Measurements from ENCODE around the gene TP53RK.

DNA sequence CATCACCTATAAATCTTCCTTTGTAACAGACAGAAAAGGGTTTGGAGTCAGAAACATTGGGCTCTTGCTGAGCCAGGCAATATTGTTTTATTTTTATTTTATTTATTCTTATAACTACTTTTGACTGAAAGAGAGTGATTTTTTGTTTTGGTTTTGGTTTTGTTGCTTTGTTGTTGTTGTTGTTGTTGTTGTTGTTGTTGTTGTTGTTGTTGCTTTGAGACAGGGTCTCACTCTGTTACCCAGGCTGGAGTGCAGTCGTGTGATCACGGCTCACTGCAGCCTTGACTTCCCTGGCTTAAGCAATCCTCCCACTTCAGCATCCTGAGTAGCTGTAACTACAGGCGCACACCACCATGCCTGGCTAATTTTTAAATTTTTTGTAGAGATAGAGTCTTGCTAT lies 22.9 kb downstream of the TP53RK start:
- TF ChIP-seq, protein P1, sequence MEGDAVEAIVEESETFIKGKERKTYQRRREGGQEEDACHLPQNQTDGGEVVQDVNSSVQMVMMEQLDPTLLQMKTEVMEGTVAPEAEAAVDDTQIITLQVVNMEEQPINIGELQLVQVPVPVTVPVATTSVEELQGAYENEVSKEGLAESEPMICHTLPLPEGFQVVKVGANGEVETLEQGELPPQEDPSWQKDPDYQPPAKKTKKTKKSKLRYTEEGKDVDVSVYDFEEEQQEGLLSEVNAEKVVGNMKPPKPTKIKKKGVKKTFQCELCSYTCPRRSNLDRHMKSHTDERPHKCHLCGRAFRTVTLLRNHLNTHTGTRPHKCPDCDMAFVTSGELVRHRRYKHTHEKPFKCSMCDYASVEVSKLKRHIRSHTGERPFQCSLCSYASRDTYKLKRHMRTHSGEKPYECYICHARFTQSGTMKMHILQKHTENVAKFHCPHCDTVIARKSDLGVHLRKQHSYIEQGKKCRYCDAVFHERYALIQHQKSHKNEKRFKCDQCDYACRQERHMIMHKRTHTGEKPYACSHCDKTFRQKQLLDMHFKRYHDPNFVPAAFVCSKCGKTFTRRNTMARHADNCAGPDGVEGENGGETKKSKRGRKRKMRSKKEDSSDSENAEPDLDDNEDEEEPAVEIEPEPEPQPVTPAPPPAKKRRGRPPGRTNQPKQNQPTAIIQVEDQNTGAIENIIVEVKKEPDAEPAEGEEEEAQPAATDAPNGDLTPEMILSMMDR (conservative IDR thresholded peaks at IDR 0.05; ENCODE audit: low read depth, low read length) = no peak
- TF ChIP-seq EZH2 (IDR thresholded peaks at IDR 0.05; ENCODE audit: borderline replicate concordance, low read depth, low read length, poor library complexity, severe bottlenecking) = no peak
